Sigmoid colon (tissue), 7 donors: ENCODE results near the gene FAM200B. TPM values are rescaled to one million over a fixed set of nuclear protein-coding genes. Genes with fewer than 3 reads are reported as not detected.
"Not testable (repeated sequence)": the region's sequence is repeated elsewhere in the genome, so short reads cannot be mapped to it uniquely, and the experiment has no call there.

Experiments
- DNase-seq: peaks from one replicate; pipeline ENCODE4 v3.0.0-alpha.2; 2019
- H3K27ac ChIP-seq, 4 donors: fragments of 200-600 bp; sonication (generic); one replicate each; pipeline ENCODE4 v1.5.1; 2016 to 2019; ENCODE audit warnings: mild to moderate bottlenecking in 1 of 4
- H3K27me3 ChIP-seq, 3 donors: fragments of 200-600 bp; sonication (generic); one replicate each; pipeline ENCODE4 v1.5.1; 2019; ENCODE audit warnings: mild to moderate bottlenecking in 1 of 3
- H3K36me3 ChIP-seq, 4 donors: fragments of 200-600 bp; sonication (generic); one replicate each; pipeline ENCODE4 v1.5.1; 2016 to 2019
- H3K4me1 ChIP-seq, 4 donors: fragments of 200-600 bp; sonication (generic); one replicate each; pipeline ENCODE4 v1.5.1; 2017 to 2019
- H3K4me3 ChIP-seq, 4 donors: fragments of 200-600 bp; sonication (generic); one replicate each; pipeline ENCODE4 v1.5.1; 2017 to 2019; ENCODE audit warnings: mild to moderate bottlenecking in 2 of 4, moderate library complexity in 1 of 4
- H3K9me3 ChIP-seq, 4 donors: fragments of 200-600 bp in 3 of 4; sonication (generic) in 3 of 4; one replicate each; pipeline versions ENCODE4 v1.5.1 to v1.6.1; 2013 to 2019
- CTCF ChIP-seq, 4 experiments: fragments of 450-650 bp in 3 of 4; fragments of 200-600 bp in 1 of 4; IDR thresholded peaks; one replicate each; pipeline ENCODE4 v1.5.1; 2016 to 2019; ENCODE audit warnings: antibody characterized with exemption in 4 of 4, mild to moderate bottlenecking in 3 of 4, moderate library complexity in 2 of 4
- EP300 ChIP-seq, 4 donors: sonication (generic); formaldehyde crosslinking; IDR thresholded peaks; one replicate each; pipeline ENCODE4 v1.6.1; 2017; ENCODE audit warnings: antibody characterized with exemption in 4 of 4
- POLR2A ChIP-seq, 2 donors: fragments of 450-650 bp; IDR thresholded peaks; one replicate each; pipeline ENCODE4 v1.6.1; 2016; ENCODE audit warnings: antibody characterized with exemption in 2 of 2, mild to moderate bottlenecking in 2 of 2, moderate library complexity in 2 of 2
- POLR2AphosphoS5 ChIP-seq, 4 donors: sonication (generic); formaldehyde crosslinking; IDR thresholded peaks; one replicate each; pipeline ENCODE4 v1.6.1; 2017; ENCODE audit warnings: antibody characterized with exemption in 4 of 4
- WGBS, 2 donors: extraction: QIAGEN DNeasy Blood & Tissue Kit; methylation state at CpG; one replicate each; pipeline ENCODE4 v1.1.7; 2013; 5-methylcytosine and 5-hydroxymethylcytosine counted together
- intact Hi-C: fragments of 100-400 bp; cut with DNase I; formaldehyde crosslinking; loops from one replicate; pipeline ENCODE4 v1.15.1; 2023
- polyA plus RNA-seq, 3 donors: library from polyadenylated mRNA; stranded (reverse); fragments of 200-250 nt; gene quantifications; one replicate each; pipeline ENCODE4 v1.2.3, GENCODE V29; 2013
- total RNA-seq, 4 donors: library from RNA; depleted of rRNA; stranded (reverse); fragments of >200 nt; gene quantifications; one replicate each; pipeline ENCODE4 v1.1.0, GENCODE V29; 2016
- donor health status: healthy with polysubstance abuse.
- donor health status: Bipolar disorder and iron deficiency.
- donor health status: healthy.

The FAM200B gene
- total and polyA plus RNA-seq, 7 donors, result 36.4 to 105 (median 87.9) TPM

GRCh38 chr4:15720851-15721250 lies 39.2 kb downstream of the FAM200B start:
- Histone ChIP-seq H3K9me3 (no peaks in the 10 kb centered on the region), H3K36me3 (no peaks in the 10 kb centered on the region), H3K27me3 (no peaks in the 10 kb centered on the region), H3K27ac (no peak overlapping the region), H3K4me3 (no peak overlapping the region), H3K4me1 (peaks cover 0 to 38% (median 35%) of the 10 kb centered on the region in 4 donors)
- TF ChIP-seq CTCF (IDR thresholded peaks at IDR 0.05) (no peak), POLR2AphosphoS5 (IDR thresholded peaks at IDR 0.05) (no peak), POLR2A (IDR thresholded peaks at IDR 0.05) (no peak), EP300 (IDR thresholded peaks at IDR 0.05) (no peak)
- intact Hi-C loops, result no loop called here
- 91 to 94% methylated on average over 2 of the region's 2 CpGs for WGBS, 2 donors
- DNase-seq, result no peak

- 25 to 43% methylated on average over 4 of the region's 4 CpGs for WGBS, 2 donors
- peak overlapping the region in 1 of 4 donors; percentile 54 for H3K27ac ChIP-seq
- peaks cover 0 to 11% (median 8%) of the 10 kb centered on the region in 4 donors for H3K4me1 ChIP-seq
- DNase-seq, result no peak
- intact Hi-C loops, result no loop called here
- no peak for TF ChIP-seq POLR2A (IDR thresholded peaks at IDR 0.05)
- no peak for TF ChIP-seq EP300 (IDR thresholded peaks at IDR 0.05)
- TF ChIP-seq CTCF (IDR thresholded peaks at IDR 0.05), result no peak
- no peak for TF ChIP-seq POLR2AphosphoS5 (IDR thresholded peaks at IDR 0.05)
- no peaks in the 10 kb centered on the region for H3K27me3 ChIP-seq
- no peaks in the 10 kb centered on the region for H3K36me3 ChIP-seq
- no peaks in the 10 kb centered on the region for H3K9me3 ChIP-seq
- no peak overlapping the region for H3K4me3 ChIP-seq
Observed at GRCh38 chr4:15725608-15726007, 44.0 kb downstream of the FAM200B start.

GRCh38 chr4:15729910-15730533 lies 48.4 kb downstream of the FAM200B start:
- 14 to 26% methylated on average over 3 of the region's 3 CpGs for WGBS, 2 donors

GRCh38 chr4:15733061-15733460 lies 51.4 kb downstream of the FAM200B start:
- not testable (repeated sequence) for H3K9me3 ChIP-seq, H3K4me1 ChIP-seq, H3K36me3 ChIP-seq, H3K27ac ChIP-seq, DNase-seq, H3K27me3 ChIP-seq, H3K4me3 ChIP-seq
- intact Hi-C loops, result loop anchor here (5.0 to 10.0 kb wide), 2 partner anchors 152 to 269 kb away; no protein-coding TSS in a partner anchor
- WGBS, 2 donors, result 76% methylated on average over 5 of the region's 5 CpGs

More at GRCh38 chr4:15729910-15730533, 48.4 kb downstream of the FAM200B start:
- no peak for DNase-seq
- Histone ChIP-seq H3K4me1 (peaks cover 0 to 7% (median 7%) of the 10 kb centered on the region in 4 donors), H3K36me3 (no peaks in the 10 kb centered on the region), H3K27ac (no peak overlapping the region), H3K27me3 (no peaks in the 10 kb centered on the region), H3K9me3 (no peaks in the 10 kb centered on the region), H3K4me3 (no peak overlapping the region)
- intact Hi-C loops, result loop anchor here (5.0 to 10.0 kb wide), 2 partner anchors 155 to 272 kb away; no protein-coding TSS in a partner anchor
- TF ChIP-seq POLR2AphosphoS5 (IDR thresholded peaks at IDR 0.05), result no peak
- TF ChIP-seq EP300 (IDR thresholded peaks at IDR 0.05), result no peak
- peak; percentile 60 to 85 (median 70) for TF ChIP-seq CTCF (IDR thresholded peaks at IDR 0.05)

GRCh38 chr4:15735536-15735935 lies 53.9 kb downstream of the FAM200B start:
- no peak for DNase-seq
- H3K27me3 ChIP-seq, result no peaks in the 10 kb centered on the region
- no peak for TF ChIP-seq CTCF (IDR thresholded peaks at IDR 0.05)
- no peak for TF ChIP-seq POLR2AphosphoS5 (IDR thresholded peaks at IDR 0.05)
- no peak for TF ChIP-seq EP300 (IDR thresholded peaks at IDR 0.05)
- no peak for TF ChIP-seq POLR2A (IDR thresholded peaks at IDR 0.05)
- no peak overlapping the region for H3K4me3 ChIP-seq
- no peaks in the 10 kb centered on the region for H3K9me3 ChIP-seq
- no peak overlapping the region for H3K27ac ChIP-seq
- WGBS, 2 donors, result 85 to 88% methylated on average over 6 of the region's 6 CpGs
- H3K4me1 ChIP-seq, result no peaks in the 10 kb centered on the region
- intact Hi-C loops, result loop anchor here (10.0 kb wide), 1 partner anchor 149 kb away; no protein-coding TSS in a partner anchor
- no peaks in the 10 kb centered on the region for H3K36me3 ChIP-seq
